OCI-LY3 (cell line): ENCODE data around the gene DNAJC19.

Source experiments
- CTCF ChIP-seq: fragments of 200-600, 300-600 bp; sonication (generic); IDR thresholded peaks from 2 replicates; pipeline ENCODE4 v1.5.1; 2014; ENCODE audit warnings: antibody characterized with exemption, low read length, low read depth
- EZH2phosphoT487 ChIP-seq: fragments of 200-600 bp; shearing (Covaris generic); IDR thresholded peaks from 2 replicates; pipeline ENCODE4 v1.6.1; 2018; ENCODE audit warnings: antibody characterized with exemption, mixed run types, low read depth

- TF ChIP-seq CTCF (no peak), EZH2phosphoT487 (no peak)
These were observed 7.6 kb downstream of the DNAJC19 start for GRCh38 chr3:180981912-180982311.
